ENCODE results near the gene ST14. TPM values are rescaled to one million over a fixed set of nuclear protein-coding genes. Genes with fewer than 3 reads are reported as not detected.

The ST14 gene
- total and polyA plus RNA-seq, 2 donors (not counting 3 experiments of a cell fraction or from before 2014, with no cell fraction given): 0.08 TPM; not detected in 1

GRCh38 chr11:130191896-130192295, 32.3 kb downstream of the ST14 start:
- Histone ChIP-seq H3K4me2 (ENCODE audit: insufficient read depth, low read length) (no peak overlapping the region), H3K36me3 (ENCODE audit: control insufficient read depth in 2 of 2, extremely low read depth in 1 of 2, insufficient read depth in 2 of 2, low read length in 2 of 2) (no peaks in the 10 kb centered on the region), H3K79me2 (ENCODE audit: control insufficient read depth, insufficient read depth, low read length) (no peaks in the 10 kb centered on the region), H3K9me3 (replicated peaks; ENCODE audit: control insufficient read depth, insufficient read depth, low read length) (no peaks in the 10 kb centered on the region), H4K20me1 (replicated peaks; ENCODE audit: control insufficient read depth, extremely low read depth, insufficient read depth, low read length) (no peaks in the 10 kb centered on the region), H3K9me1 (replicated peaks; ENCODE audit: control insufficient read depth, extremely low read depth, insufficient read depth, low read length) (no peaks in the 10 kb centered on the region), H3K27me3 (ENCODE audit: control insufficient read depth in 2 of 2, insufficient read depth in 2 of 2, low read length in 2 of 2) (no peaks in the 10 kb centered on the region), H3K9ac (replicated peaks; ENCODE audit: extremely low read depth, insufficient read depth, low read length) (no peak overlapping the region), H2AFZ (ENCODE audit: low read depth, low read length) (no peak overlapping the region), H3K4me1 (ENCODE audit: control insufficient read depth, extremely low read depth, insufficient read depth, low read length) (no peaks in the 10 kb centered on the region), H3K4me3 (replicated peaks in 1 of 3; ENCODE audit: insufficient read depth in 1 of 3, low read depth in 1 of 3, low read length in 3 of 3) (no peak overlapping the region), H3K27ac (ENCODE audit: insufficient read depth, low read depth, low read length) (no peak overlapping the region)
- FAIRE-seq (no peak), DNase-seq (ENCODE audit: low read depth, low spot score) (no peak)
- BruUV-seq (replicated peaks): no TSS peak
- TF ChIP-seq MYC (IDR thresholded peaks at IDR 0.05; ENCODE audit: low read depth, low read length) (no peak), POLR2AphosphoS5 (IDR thresholded peaks at IDR 0.05; ENCODE audit: insufficient read depth, low read depth, low read length) (no peak), POLR2A (IDR thresholded peaks at IDR 0.05; ENCODE audit: low read depth, low read length) (no peak), GATA2 (IDR thresholded peaks at IDR 0.05; ENCODE audit: insufficient read depth, insufficient read length, low read depth, low read length) (no peak), MAX (IDR thresholded peaks at IDR 0.05; ENCODE audit: insufficient read depth, insufficient read length) (no peak), JUN (IDR thresholded peaks at IDR 0.05; ENCODE audit: borderline replicate concordance, insufficient read depth, insufficient read length, low read depth) (no peak), FOS (IDR thresholded peaks at IDR 0.05; ENCODE audit: borderline replicate concordance, insufficient read depth, low read length) (no peak), EZH2 (IDR thresholded peaks at IDR 0.05; ENCODE audit: borderline replicate concordance, low read depth, low read length, severe bottlenecking) (no peak), CTCF (IDR thresholded peaks at IDR 0.05; ENCODE audit: extremely low read depth in 1 of 2, insufficient read depth in 1 of 2, low read depth in 1 of 2, low read length in 2 of 2) (no peak)
- POLR2A ChIA-PET: no interaction called here
- intact Hi-C loops (cut with micrococcal nuclease): no loop called here
- dilution Hi-C loops (cut with MboI; ENCODE audit: extremely low pct_ligation_motif_present, low sequenced_read_pairs): no loop called here
- CTCF ChIA-PET: interaction anchor here (1.7 kb wide), 1 partner anchor 21 kb away, joined by 8 read pairs; no protein-coding TSS in a partner anchor
